H9 (cell line): ENCODE measurements around the gene ZNF232. TPM values are rescaled to one million over a fixed set of nuclear protein-coding genes. Genes with fewer than 3 reads are reported as not detected.
A peak's percentile ranks its signal among the peaks of the same experiment; 100 is the strongest.
"Not testable (repeated sequence)": the region's sequence is repeated elsewhere in the genome, so short reads cannot be mapped to it uniquely, and the experiment has no call there.

ENCODE experiments used
- DNase-seq: peaks from one replicate; pipeline ENCODE4 v3.0.0-alpha.2; 2017
- H2AFZ ChIP-seq: one replicate; pipeline ENCODE4 v1.6.1; 2013; ENCODE audit warnings: mild to moderate bottlenecking, low read length, control low read depth, moderate library complexity
- H2AK5ac ChIP-seq: 2 replicates; pipeline ENCODE4 v1.6.1; 2013; ENCODE audit warnings: low read length, control low read depth, mixed read lengths; ENCODE audit not compliant: insufficient read length
- H2BK120ac ChIP-seq: one replicate; pipeline ENCODE4 v1.6.1; 2013; ENCODE audit warnings: low read depth, mild to moderate bottlenecking, low read length, control low read depth, inconsistent platforms; ENCODE audit not compliant: poor library complexity, severe bottlenecking
- H2BK12ac ChIP-seq: 2 replicates; pipeline ENCODE4 v1.6.1; 2013; ENCODE audit warnings: low read length, control low read depth, mixed read lengths, low read depth; ENCODE audit not compliant: insufficient read length
- H2BK15ac ChIP-seq: 2 replicates; pipeline ENCODE4 v1.6.1; 2013; ENCODE audit warnings: low read depth, low read length, control low read depth
- H2BK20ac ChIP-seq: one replicate; pipeline ENCODE4 v1.6.1; 2013; ENCODE audit warnings: low read depth, mild to moderate bottlenecking, low read length, control low read depth, inconsistent platforms; ENCODE audit not compliant: poor library complexity, severe bottlenecking
- H2BK5ac ChIP-seq: 2 replicates; pipeline ENCODE4 v1.6.1; 2013; ENCODE audit warnings: low read length, control low read depth, mixed read lengths; ENCODE audit not compliant: insufficient read length
- H3K14ac ChIP-seq: 2 replicates; pipeline ENCODE4 v1.6.1; 2013; ENCODE audit warnings: low read length, control low read depth; ENCODE audit not compliant: insufficient read depth
- H3K18ac ChIP-seq: 2 replicates; pipeline ENCODE4 v1.6.1; 2013; ENCODE audit warnings: low read depth, mild to moderate bottlenecking, mixed read lengths, low read length, control low read depth; ENCODE audit not compliant: insufficient read length
- H3K23ac ChIP-seq: 2 replicates; pipeline ENCODE4 v1.6.1; 2013; ENCODE audit warnings: low read length, control low read depth, mixed read lengths, low read depth; ENCODE audit not compliant: insufficient read length
- H3K23me2 ChIP-seq: 2 replicates; pipeline ENCODE4 v1.6.1; 2013; ENCODE audit warnings: low read depth, mild to moderate bottlenecking, mixed read lengths, low read length, control low read depth; ENCODE audit not compliant: insufficient read length, poor library complexity, severe bottlenecking
- H3K27ac ChIP-seq: 2 replicates; pipeline ENCODE4 v1.5.1; 2013; ENCODE audit warnings: low read length, control low read depth, mixed read lengths, low read depth; ENCODE audit not compliant: insufficient read length
- H3K27me3 ChIP-seq: 2 replicates; pipeline ENCODE4 v1.6.1; 2013; ENCODE audit warnings: low read length, control low read depth, inconsistent platforms; ENCODE audit not compliant: insufficient read depth
- H3K4ac ChIP-seq: 2 replicates; pipeline ENCODE4 v1.6.1; 2013; ENCODE audit warnings: low read depth, mild to moderate bottlenecking, control low read depth, inconsistent platforms, low read length, moderate library complexity
- H3K4me1 ChIP-seq: 2 replicates; pipeline ENCODE4 v1.6.1; 2013; ENCODE audit warnings: low read length, control low read depth, inconsistent platforms; ENCODE audit not compliant: insufficient read depth
- H3K4me2 ChIP-seq: 2 replicates; pipeline ENCODE4 v1.6.1; 2013; ENCODE audit warnings: low read length, control low read depth, mixed read lengths; ENCODE audit not compliant: insufficient read length, insufficient read depth
- H3K56ac ChIP-seq: 2 replicates; pipeline ENCODE4 v1.6.1; 2013; ENCODE audit warnings: low read depth, mild to moderate bottlenecking, mixed read lengths, low read length, control low read depth; ENCODE audit not compliant: insufficient read length
- H3K79me1 ChIP-seq: 2 replicates; pipeline ENCODE4 v1.6.1; 2013; ENCODE audit warnings: low read depth, mild to moderate bottlenecking, moderate library complexity, low read length, control low read depth, inconsistent platforms; ENCODE audit not compliant: insufficient read depth, poor library complexity, severe bottlenecking
- H3K79me2 ChIP-seq: 2 replicates; pipeline ENCODE4 v1.6.1; 2013; ENCODE audit warnings: low read length, control low read depth, inconsistent platforms; ENCODE audit not compliant: insufficient read depth
- H3K9ac ChIP-seq: 2 replicates; pipeline ENCODE4 v1.6.1; 2013; ENCODE audit warnings: low read length, control low read depth, mixed read lengths; ENCODE audit not compliant: insufficient read length; ENCODE audit errors: extremely low read depth
- H3K9me3 ChIP-seq: one replicate; pipeline ENCODE4 v1.6.1; 2013; ENCODE audit warnings: low read depth, low read length, inconsistent platforms; ENCODE audit not compliant: control insufficient read depth
- H3T11ph ChIP-seq: one replicate; pipeline ENCODE4 v1.6.1; 2013; ENCODE audit warnings: mild to moderate bottlenecking, low read length, control low read depth, inconsistent platforms
- H4K20me1 ChIP-seq: one replicate; pipeline ENCODE4 v1.6.1; 2013; ENCODE audit not compliant: control insufficient read depth, insufficient read length, insufficient read depth
- H4K5ac ChIP-seq: 2 replicates; pipeline ENCODE4 v1.6.1; 2013; ENCODE audit warnings: low read depth, mild to moderate bottlenecking, mixed read lengths, low read length, control low read depth; ENCODE audit not compliant: insufficient read length
- H4K8ac ChIP-seq: replicated peaks from 2 replicates; pipeline ENCODE4 v1.6.1; 2013; ENCODE audit warnings: low read length, control low read depth, mixed read lengths, low read depth; ENCODE audit not compliant: insufficient read length
- H4K91ac ChIP-seq: 2 replicates; pipeline ENCODE4 v1.6.1; 2013; ENCODE audit warnings: low read depth, mild to moderate bottlenecking, moderate library complexity, mixed read lengths, low read length, control low read depth; ENCODE audit not compliant: insufficient read length
- H3K27ac Mint-ChIP-seq, 3 experiments: 2 replicates in 2 of 3; 3 replicates in 1 of 3; pipeline ENCODE4 v1.8.0; 2020 to 2021; ENCODE audit warnings: mixed read lengths in 3 of 3, mild to moderate bottlenecking in 1 of 3, moderate library complexity in 1 of 3
- H3K27me3 Mint-ChIP-seq: 2 replicates; pipeline ENCODE4 v1.8.0; 2021; ENCODE audit warnings: low read depth, mild to moderate bottlenecking, moderate library complexity, mixed read lengths
- H3K36me3 Mint-ChIP-seq, 3 experiments: 2 replicates in 2 of 3; 3 replicates in 1 of 3; pipeline ENCODE4 v1.8.0; 2020 to 2021; ENCODE audit warnings: low read depth in 3 of 3, mixed read lengths in 3 of 3; ENCODE audit not compliant: insufficient read depth in 1 of 3
- H3K4me1 Mint-ChIP-seq, 2 experiments: 2 replicates each; pipeline ENCODE4 v1.8.0; 2020; ENCODE audit warnings: mixed read lengths in 2 of 2
- H3K4me3 Mint-ChIP-seq, 2 experiments: 2 replicates in 1 of 2; 3 replicates in 1 of 2; pipeline ENCODE4 v1.8.0; 2020 to 2021; ENCODE audit warnings: mild to moderate bottlenecking in 2 of 2, mixed read lengths in 2 of 2, moderate library complexity in 1 of 2
- H3K9me3 Mint-ChIP-seq, 2 experiments: 2 replicates in 1 of 2; 3 replicates in 1 of 2; pipeline ENCODE4 v1.8.0; 2020; ENCODE audit warnings: mild to moderate bottlenecking in 2 of 2, mixed read lengths in 2 of 2, moderate library complexity in 1 of 2
- WGBS: extraction: QIAGEN DNeasy Blood & Tissue Kit; methylation state at CpG from one replicate; pipeline ENCODE4 v1.1.7; 2013; ENCODE audit warnings: missing lambda C conversion rate, low lambda C conversion rate, mixed read lengths; ENCODE audit not compliant: insufficient read length; ENCODE audit errors: extremely low coverage; 5-methylcytosine and 5-hydroxymethylcytosine counted together
- total RNA-seq: library from RNA; stranded (reverse); gene quantifications from 2 replicates; pipeline ENCODE4 v1.2.1, GENCODE V29; 2021
- TF ChIP-seq, protein P1 (sequence below): fragments of 200-600 bp; sonication (generic); conservative IDR thresholded peaks from 3 replicates; pipeline ENCODE4 v1.8.0; 2021; ENCODE audit warnings: antibody characterized with exemption, mild to moderate bottlenecking

Gene ZNF232
- total RNA-seq, 1 experiment from 2014 or later = 46.4 TPM

DNA sequence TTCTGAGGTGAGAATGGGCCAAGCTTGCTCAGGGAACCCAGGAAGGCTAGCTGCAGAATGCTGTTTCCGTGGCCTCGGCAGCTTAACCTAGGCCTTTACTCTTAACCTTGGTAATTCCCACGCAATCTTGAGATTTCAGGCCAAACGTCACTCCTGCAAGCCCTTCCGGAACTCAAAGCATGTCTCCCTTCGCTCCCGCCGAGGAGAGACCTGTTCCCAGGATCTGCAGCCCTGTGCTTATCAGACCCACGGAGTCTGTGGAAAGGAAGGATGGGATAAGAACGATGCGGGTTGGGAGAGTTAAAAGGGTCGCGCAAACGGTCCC lies 33.9 kb downstream of the ZNF232 start:
- Histone ChIP-seq H4K91ac (no peak overlapping the region), H3K23ac (no peak overlapping the region), H2AK5ac (no peak overlapping the region), H4K5ac (no peak overlapping the region), H3K4me2 (no peak overlapping the region), H4K20me1 (no peaks in the 10 kb centered on the region), H2AFZ (peak overlapping the region; percentile 82), H3K9me3 (no peaks in the 10 kb centered on the region), H3K27me3 (no peaks in the 10 kb centered on the region), H3K14ac (no peak overlapping the region), H3K9ac (no peak overlapping the region), H3K4ac (no peak overlapping the region), H3K27ac (no peak overlapping the region), H2BK15ac (no peak overlapping the region), H2BK5ac (no peak overlapping the region), H3K4me1 (no peaks in the 10 kb centered on the region; the same call in 1 of the 2 replicates), H2BK12ac (no peak overlapping the region), H3K23me2 (peaks cover 5% of the 10 kb centered on the region), H3K18ac (no peak overlapping the region), H3T11ph (no peak overlapping the region), H3K79me2 (no peaks in the 10 kb centered on the region), H2BK120ac (no peak overlapping the region), H4K8ac (no peak overlapping the region), H3K79me1 (no peaks in the 10 kb centered on the region), H3K56ac (no peak overlapping the region), H2BK20ac (no peak overlapping the region)
- Mint-ChIP-seq H3K4me1 (peaks cover 12 to 15% of the 10 kb centered on the region in 2 experiments), H3K36me3 (no peaks in the 10 kb centered on the region), H3K4me3 (no peak overlapping the region), H3K27me3 (peaks cover 13% of the 10 kb centered on the region), H3K27ac (peak overlapping the region in 1 of 3 experiments; percentile 81; a peak in 1 of 7 replicates), H3K9me3 (peaks cover 0 to 1% of the 10 kb centered on the region in 2 experiments; a peak in 2 of 5 replicates)
- no peak for DNase-seq
- 100% methylated on average over 5 of the region's 14 CpGs for WGBS
- TF ChIP-seq, protein P1, sequence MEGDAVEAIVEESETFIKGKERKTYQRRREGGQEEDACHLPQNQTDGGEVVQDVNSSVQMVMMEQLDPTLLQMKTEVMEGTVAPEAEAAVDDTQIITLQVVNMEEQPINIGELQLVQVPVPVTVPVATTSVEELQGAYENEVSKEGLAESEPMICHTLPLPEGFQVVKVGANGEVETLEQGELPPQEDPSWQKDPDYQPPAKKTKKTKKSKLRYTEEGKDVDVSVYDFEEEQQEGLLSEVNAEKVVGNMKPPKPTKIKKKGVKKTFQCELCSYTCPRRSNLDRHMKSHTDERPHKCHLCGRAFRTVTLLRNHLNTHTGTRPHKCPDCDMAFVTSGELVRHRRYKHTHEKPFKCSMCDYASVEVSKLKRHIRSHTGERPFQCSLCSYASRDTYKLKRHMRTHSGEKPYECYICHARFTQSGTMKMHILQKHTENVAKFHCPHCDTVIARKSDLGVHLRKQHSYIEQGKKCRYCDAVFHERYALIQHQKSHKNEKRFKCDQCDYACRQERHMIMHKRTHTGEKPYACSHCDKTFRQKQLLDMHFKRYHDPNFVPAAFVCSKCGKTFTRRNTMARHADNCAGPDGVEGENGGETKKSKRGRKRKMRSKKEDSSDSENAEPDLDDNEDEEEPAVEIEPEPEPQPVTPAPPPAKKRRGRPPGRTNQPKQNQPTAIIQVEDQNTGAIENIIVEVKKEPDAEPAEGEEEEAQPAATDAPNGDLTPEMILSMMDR = no peak

DNA sequence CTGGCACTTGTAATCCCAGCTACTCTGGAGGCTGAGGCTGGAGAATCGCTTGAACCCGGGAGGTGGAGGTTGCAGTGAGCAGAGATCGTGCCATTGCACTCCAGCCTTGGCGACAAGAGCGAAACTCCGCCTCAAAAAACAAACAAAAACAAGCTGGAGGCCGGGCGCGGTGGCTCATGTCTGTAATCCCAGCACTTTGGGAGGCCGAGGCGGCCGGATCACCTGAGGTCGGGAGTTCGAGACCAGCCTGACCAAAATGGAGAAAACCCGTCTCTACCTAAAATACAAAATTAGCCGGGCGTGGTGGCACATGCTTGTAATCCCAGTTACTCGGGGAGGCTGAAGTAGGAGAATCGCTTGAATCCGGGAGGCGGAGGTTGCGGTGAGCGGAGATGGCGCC lies 34.4 kb downstream of the ZNF232 start:
- H2BK120ac ChIP-seq, H4K20me1 ChIP-seq, H3K56ac ChIP-seq, H3K27ac ChIP-seq, DNase-seq, H3K79me2 ChIP-seq, H3K4me1 ChIP-seq, H3T11ph ChIP-seq, H3K27ac Mint-ChIP-seq, H3K4me3 Mint-ChIP-seq, H3K9ac ChIP-seq, H3K23ac ChIP-seq, H3K4me2 ChIP-seq, H3K18ac ChIP-seq, H3K9me3 Mint-ChIP-seq, H2BK12ac ChIP-seq, H3K14ac ChIP-seq, H2BK15ac ChIP-seq, H3K4ac ChIP-seq, H3K23me2 ChIP-seq, H4K91ac ChIP-seq, H3K9me3 ChIP-seq, H2AFZ ChIP-seq, H3K79me1 ChIP-seq, H2BK5ac ChIP-seq, H4K5ac ChIP-seq, H3K36me3 Mint-ChIP-seq, H3K27me3 ChIP-seq, H4K8ac ChIP-seq, H2BK20ac ChIP-seq, H2AK5ac ChIP-seq: not testable (repeated sequence)
- peaks cover 12 to 18% of the 10 kb centered on the region in 2 experiments for H3K4me1 Mint-ChIP-seq
- H3K27me3 Mint-ChIP-seq = peaks cover 13% of the 10 kb centered on the region
- WGBS = no CpG with 5 or more reads among the region's 24 CpGs
